Choroid plexus epithelial cell (primary cell): Measurements from ENCODE around the gene ISY1.

Source experiments
- DNase-seq: peaks from one replicate; pipeline ENCODE4 v3.0.0-alpha.2; 2010; ENCODE audit warnings: low read depth
- H3K4me3 ChIP-seq: 2 replicates; pipeline ENCODE4 v1.5.1; 2011; ENCODE audit warnings: low read depth, mild to moderate bottlenecking, control low read depth, low read length, moderate library complexity
- CTCF ChIP-seq: conservative IDR thresholded peaks from 2 replicates; pipeline ENCODE4 v1.5.1; 2011; ENCODE audit warnings: low read depth, mild to moderate bottlenecking, control low read depth, inconsistent platforms, low read length, moderate library complexity

Gene ISY1

GRCh38 chr3:129132097-129132866 lies 28.6 kb downstream of the ISY1 start:
- no peak for TF ChIP-seq CTCF
- DNase-seq = no peak
- H3K4me3 ChIP-seq = no peak overlapping the region

GRCh38 chr3:129131465-129132088 lies 29.3 kb downstream of the ISY1 start:
- no peak for DNase-seq
- H3K4me3 ChIP-seq = no peak overlapping the region
- TF ChIP-seq CTCF = no peak

GRCh38 chr3:129130291-129130813 lies 30.5 kb downstream of the ISY1 start:
- no peak for DNase-seq
- no peak overlapping the region for H3K4me3 ChIP-seq
- no peak for TF ChIP-seq CTCF

GRCh38 chr3:129128357-129129155 lies 32.3 kb downstream of the ISY1 start:
- DNase-seq = no peak
- H3K4me3 ChIP-seq = no peak overlapping the region
- TF ChIP-seq CTCF = no peak

- no peak for DNase-seq
- no peak for TF ChIP-seq CTCF
These were observed 34.1 kb downstream of the ISY1 start for GRCh38 chr3:129126726-129127280.

GRCh38 chr3:129123314-129124060 lies 37.4 kb downstream of the ISY1 start:
- H3K4me3 ChIP-seq = no peak overlapping the region
- no peak for DNase-seq
- no peak for TF ChIP-seq CTCF

More at GRCh38 chr3:129126726-129127280, 34.1 kb downstream of the ISY1 start:
- no peak overlapping the region for H3K4me3 ChIP-seq
